Stimulated activated CD4-positive, alpha-beta T cell treated with anti-CD3 and anti-CD28 coated beads, Interleukin-4, amount 100 ng/mL, for 48 hours (primary cell): ENCODE data around the gene TMEM150B.

Source experiments
- DNase-seq, 2 donors: peaks; one replicate each; pipeline ENCODE4 v3.0.0-alpha.2; 2020; ENCODE audit warnings: low read depth in 2 of 2

The TMEM150B gene

DNA sequence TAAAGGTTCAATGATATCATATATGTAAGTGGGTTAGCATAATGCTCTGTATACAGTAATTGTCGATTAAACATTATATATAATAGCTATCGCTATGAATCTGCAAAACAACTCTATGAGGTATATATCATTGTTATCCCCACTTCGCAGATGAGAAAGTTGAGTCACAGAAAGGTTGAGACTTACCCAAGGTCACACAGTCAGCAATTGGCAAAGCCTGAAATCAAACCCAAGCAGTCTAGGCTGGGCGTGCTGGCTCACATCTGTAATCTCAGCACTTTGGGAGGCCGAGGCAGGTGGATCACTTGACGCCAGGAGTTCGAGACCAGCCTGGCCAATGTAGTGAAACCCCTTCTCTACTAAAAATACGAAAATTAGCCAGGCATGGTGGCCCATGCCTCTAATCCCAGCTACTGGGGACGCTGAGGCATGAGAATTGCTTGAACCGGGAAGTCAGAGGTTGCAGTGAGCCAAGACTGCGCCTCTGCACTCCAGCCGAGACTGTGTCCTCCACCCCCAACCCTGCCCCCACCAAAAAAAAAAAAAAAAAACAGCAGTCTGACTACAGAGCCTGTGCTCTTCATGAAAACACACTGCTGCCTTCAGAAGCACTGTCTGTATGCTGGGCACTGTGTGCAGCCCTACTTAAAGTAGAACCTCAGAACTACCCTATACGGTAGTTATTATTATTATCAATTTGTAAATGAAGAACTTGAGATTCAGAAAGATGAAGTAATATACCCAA, 46.6 kb downstream of the TMEM150B start:
- DNase-seq = no peak

DNA sequence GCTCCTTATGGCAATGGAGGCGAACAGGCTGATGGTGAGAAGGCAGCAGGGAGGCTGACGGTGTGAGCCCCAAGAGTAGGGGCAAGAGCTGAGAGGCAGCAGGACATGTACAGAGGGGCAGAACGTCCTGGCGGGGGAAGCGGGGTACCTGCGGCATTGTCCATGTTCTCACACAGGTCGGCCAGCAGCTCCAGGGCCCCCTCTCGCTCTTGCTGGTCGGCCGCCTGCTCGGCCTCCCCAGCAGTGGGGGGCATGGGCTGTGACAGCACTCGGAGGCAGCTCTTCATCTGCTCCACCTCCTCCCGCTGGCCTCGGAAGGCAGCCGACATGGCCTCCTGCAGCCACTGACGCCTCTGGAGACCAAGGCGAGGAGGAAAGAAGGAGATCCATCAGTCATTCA, 47.6 kb downstream of the TMEM150B start:
- DNase-seq = no peak

DNA sequence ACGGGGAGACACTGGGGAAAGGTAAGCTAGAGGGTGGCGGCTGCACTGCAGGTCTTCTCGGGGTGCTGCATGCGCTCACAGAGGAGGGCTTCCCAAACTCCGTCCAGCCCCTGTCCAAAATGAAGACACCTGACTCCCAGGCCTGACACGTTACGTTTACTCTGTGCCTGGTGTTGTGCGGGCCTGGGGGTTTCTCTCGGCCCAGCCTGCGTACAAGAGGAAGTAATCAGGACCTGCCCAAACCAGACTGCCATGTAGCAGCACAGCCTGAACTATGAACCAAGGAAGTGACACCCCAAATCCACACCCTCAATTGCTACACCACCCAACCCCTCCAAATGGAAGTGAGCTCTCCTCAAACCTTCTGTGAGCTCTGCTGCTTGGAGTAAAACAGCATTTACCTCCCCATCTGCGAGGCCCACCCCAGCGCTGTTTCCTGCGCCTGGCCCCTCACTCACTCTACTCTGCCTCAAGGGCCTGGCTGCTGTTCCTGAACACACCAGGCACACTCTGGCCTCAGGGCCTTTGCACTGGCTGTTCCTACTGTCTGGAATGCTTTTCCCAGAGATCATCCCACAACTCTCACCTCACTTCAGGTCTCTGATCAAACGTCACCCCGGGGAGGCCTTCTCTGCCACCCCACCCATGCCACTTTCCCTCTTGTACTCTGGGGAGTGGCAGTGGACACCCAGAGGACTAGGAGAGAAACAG, 48.3 kb downstream of the TMEM150B start:
- DNase-seq = no peak

DNA sequence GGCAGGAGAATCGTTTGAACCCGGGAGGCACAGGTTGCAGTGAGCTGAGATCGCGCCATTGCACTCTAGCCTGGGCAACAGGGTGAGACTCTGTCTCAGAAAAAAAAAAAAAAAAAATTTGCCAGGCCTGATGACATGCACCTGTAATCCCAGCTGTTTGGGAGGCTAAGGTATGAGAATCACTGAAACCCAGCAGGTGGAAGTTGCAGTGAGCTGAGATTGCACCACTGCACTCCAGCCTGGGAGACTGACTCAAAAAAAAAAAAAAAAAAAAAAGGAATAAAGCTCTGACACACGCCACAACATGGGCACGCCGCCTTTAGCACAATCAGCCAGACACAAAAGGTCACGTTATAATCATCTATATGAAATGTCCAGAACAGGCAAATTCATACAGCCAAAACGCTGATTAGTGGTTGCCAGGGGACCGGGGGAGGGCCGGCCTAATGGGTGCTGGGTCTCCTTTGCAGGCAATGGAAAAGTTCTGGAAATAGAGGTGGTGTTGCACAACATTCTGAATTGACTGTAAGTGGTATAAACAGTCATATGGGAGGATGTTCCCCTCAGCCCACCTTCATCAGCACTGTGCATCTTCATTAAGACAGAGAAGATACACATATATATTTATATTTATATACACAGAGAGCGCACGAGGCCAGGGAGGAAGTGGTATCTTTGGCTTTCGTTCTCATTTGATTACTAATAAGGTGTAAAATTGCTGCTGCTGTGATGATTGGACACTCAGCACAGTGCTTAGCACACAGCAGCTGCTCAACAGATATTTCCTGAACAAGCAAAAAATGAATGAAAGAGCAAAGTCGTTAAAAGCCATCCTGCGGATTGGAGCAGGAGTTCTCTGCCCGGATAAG, 49.1 kb downstream of the TMEM150B start:
- no peak for DNase-seq

DNA sequence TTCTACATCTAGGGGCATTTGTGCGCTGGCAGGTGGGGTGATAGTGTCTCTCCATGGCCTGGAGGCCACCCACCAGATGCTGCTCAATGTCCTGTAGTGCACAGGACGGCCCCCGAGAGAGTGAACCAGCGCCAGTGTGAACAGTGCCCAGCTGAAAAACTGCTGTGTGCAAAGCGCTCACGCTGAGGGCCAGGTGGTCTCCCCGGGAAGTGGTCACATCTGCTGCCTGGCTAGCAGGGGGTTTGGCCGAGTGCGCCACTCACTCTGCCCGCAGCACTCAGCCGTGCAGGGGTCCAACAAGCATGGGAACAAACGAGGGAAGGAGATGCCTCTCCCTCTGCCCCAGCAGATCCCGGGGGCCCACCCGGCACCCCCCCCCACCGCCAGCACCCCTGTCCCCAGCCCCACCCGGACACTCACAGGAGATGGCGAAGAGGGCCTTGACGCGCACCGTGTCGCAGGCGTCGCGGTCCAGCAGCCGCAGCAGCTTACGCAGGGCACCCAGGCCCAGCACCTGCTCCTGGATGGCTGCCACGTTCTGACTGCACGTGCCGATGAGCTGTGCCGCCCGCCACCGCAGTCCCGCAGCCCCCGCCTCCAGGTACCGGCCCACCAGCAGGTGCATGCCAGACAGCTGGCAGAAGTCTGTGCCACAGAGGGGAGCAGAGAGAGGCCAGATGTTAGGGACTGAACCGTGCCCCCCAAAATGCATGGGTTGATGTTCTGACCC, 51.0 kb downstream of the TMEM150B start:
- DNase-seq = no peak

DNA sequence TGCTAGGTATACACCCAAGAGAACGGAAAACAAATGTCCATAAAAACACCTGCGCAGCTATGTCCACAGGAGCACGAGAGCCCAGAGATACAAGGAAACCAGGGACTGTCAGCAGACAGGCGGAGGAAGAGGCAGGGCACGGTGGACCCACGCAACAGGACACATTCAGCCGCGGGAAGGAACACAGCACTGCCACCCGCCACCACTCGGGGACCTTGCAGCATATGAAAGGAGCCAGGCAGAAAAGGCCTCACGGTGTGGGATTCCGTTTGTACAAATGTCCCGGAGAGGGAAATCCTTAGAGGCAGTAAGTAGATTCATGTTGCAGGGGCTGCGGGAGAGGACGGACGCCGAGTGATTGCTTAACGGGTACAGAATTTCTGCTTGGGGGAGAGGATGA, 53.0 kb downstream of the TMEM150B start:
- DNase-seq = no peak

DNA sequence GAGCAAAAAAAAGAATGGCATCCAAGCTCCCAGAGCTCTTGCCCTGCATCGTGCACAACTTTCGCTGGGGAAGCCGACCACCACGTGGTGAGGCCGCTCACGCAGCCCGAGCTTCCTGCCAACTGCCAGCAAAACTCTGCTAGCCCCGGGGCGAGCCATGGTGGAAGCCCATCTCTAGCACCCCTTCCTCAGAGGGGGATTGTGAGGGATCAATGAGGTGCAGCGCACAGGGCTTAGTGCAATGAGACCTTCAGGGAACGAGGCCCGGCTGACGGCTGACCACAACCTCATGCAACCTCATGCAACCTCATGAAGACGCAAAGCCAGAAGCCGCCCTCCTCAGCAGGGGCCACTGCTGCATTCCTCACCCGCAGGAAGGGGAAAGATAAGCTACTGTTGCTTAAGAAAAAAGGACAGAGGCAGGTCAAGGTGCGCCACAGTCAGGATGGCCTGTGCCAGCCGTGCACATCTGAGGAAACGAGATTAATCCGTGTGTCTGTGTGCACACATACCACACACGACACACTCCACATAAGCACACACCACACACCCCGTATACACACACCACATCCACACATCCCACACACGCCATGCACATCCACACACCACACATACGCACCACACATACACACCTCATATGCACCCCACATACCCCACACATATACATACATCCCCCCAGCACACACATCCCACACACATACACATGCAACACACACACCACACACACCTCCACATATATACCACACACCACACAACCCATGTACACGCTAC, 54.8 kb downstream of the TMEM150B start:
- no peak for DNase-seq

DNA sequence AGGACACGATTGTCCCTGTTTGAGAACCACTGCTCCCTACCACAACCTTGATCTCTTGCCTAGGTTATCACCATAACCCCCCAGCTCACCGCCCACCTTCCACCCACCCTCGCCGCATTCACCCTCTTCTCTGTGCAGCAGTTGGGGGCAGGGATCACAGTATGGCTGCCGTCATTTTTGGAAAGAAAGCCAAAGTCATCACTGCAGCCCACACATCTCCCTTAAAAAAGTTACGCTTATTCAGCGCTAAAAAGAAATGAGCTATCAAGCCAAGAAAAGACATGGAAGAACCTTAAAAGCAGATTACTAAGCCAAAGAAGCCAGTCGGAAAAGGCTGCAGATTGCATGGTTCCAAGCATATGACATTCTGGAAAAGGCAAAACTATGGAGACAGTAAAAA, 55.8 kb downstream of the TMEM150B start:
- DNase-seq = no peak

DNA sequence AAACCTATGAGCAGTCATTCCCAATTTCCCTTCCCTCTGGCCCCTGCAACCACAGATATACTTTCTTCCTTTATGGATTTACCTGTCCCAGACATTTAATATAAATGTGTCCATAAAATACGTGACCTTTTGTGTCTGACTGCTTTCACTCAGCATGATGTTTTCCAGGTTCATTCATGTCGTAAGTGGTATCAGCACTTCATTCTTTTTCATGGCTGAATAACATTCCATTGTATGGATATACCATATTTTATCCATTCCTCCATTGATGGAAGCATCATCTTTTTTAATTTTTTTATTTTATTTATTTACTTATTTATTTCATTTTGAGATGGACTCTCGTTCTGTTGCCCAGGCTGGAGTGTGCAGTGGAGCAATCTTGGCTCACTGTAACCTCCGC, 58.3 kb downstream of the TMEM150B start:
- no peak for DNase-seq

DNA sequence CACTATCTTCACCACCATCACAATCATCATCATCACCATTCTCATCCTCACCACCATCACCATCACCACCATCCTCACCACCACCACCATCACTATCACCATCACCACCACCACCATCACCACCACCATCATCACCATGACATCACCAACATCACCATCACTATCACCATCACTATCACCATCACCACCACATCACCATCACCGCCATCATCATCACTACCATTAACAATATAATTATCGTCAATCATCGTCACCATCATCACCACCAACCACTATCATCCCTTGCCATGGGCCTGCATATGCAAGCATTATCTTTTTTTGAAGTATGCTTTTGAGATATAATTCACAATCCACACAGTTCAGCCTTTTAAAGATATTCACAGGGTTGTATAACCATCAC, 58.7 kb downstream of the TMEM150B start:
- no peak for DNase-seq

DNA sequence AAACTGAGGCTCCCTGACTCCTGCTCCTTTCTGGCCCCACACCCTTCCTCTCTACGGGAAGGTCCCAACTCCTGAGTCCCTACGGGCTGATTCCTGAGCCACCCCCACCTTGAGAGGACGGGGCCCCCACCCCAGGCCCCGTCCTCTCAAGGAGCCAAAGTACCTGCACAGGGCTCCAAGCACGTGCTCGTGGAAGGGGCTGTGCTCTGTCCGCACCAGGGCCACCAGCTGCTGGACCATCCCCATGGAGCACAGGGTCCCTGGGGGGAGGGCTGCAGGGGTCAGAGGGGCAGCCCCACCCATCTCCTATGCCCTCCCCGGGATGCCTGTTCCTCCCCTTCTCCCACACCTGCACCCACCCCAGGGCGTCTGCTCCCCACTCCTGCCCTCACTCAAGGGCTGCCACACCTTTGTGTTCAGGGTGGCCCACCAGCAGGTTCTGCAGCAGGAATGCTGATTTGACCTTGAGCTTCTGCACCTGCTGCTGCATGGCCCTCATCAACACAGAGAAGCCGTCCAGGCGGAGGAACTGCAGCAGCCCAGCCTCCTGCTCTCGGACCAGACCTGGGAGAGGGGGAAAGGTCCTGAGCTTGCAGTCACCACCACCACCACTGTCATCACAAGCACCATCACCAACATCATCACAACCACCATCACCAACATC, 59.3 kb downstream of the TMEM150B start:
- no peak for DNase-seq

DNA sequence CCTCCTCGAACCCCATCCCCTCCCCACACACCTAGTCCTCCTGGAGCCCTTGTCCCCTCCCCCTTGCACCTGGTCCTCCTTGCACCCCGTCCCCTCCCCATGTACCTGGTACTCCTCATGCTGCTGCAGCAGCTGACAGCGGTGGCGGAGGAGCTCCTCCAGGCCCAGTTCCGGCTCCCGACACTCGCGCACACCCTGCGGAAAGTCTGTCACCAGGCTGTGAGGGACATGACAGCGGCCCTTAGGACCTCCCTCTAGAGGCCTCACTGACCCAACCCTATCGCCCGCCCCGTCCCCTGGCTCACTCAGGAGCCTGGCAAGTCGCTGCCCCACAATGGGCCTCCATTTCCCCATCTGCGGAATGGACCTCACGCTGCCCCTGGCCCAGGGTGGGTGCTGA, 60.0 kb downstream of the TMEM150B start:
- DNase-seq = no peak

DNA sequence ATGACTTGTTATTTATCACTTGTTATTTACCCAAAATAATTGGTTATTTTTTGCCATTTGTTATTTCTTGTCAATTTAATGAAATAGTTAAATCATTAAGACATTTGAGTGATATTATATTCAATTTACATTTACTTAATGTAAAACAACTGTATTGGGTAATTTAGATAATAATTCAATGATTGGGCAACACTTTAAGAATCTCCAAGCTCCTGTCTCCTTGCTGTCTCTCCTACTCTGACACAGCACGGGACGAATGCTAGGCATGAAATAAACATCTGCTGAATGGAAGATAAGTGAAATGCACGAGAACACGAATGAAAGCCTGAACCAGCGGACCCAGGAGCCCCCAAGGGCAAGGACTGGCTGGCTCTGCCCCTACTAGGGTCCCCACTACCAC, 60.6 kb downstream of the TMEM150B start:
- DNase-seq = no peak
